ENCODE measurements around the gene MSL1.
A peak's percentile ranks its signal among the peaks of the same experiment; 100 is the strongest.
"Not testable (repeated sequence)": the region's sequence is repeated elsewhere in the genome, so short reads cannot be mapped to it uniquely, and the experiment has no call there.

The MSL1 gene

GRCh38 chr17:40122999-40123810 is 1.4 kb downstream of the MSL1 start:
- Histone ChIP-seq H3K9me3 (ENCODE audit: control insufficient read depth, insufficient read depth, low read length) (no peaks in the 10 kb centered on the region), H3K4me1 (ENCODE audit: insufficient read depth, low read length) (peaks cover 7% of the 10 kb centered on the region; the same call in 1 of the 2 replicates), H3K9ac (ENCODE audit: low read depth, low read length) (peak overlapping the region; percentile 96), H3K36me3 (ENCODE audit: insufficient read depth, low read length) (peaks cover 8% of the 10 kb centered on the region)

GRCh38 chr17:40123811-40124114 is 2.0 kb downstream of the MSL1 start:
- peaks cover 8% of the 10 kb centered on the region for H3K36me3 ChIP-seq (ENCODE audit: insufficient read depth, low read length)
- H3K4me1 ChIP-seq (ENCODE audit: insufficient read depth, low read length) = peaks cover 7% of the 10 kb centered on the region; the same call in 1 of the 2 replicates
- H3K9ac ChIP-seq (ENCODE audit: low read depth, low read length) = peak overlapping the region; percentile 96
- no peaks in the 10 kb centered on the region for H3K9me3 ChIP-seq (ENCODE audit: control insufficient read depth, insufficient read depth, low read length)

GRCh38 chr17:40124279-40125141 is 2.7 kb downstream of the MSL1 start:
- Histone ChIP-seq H3K9ac (ENCODE audit: low read depth, low read length) (peak overlapping the region; percentile 96; the same call in 1 of the 2 replicates), H3K4me1 (ENCODE audit: insufficient read depth, low read length) (peaks cover 7% of the 10 kb centered on the region; the same call in 1 of the 2 replicates), H3K9me3 (ENCODE audit: control insufficient read depth, insufficient read depth, low read length) (no peaks in the 10 kb centered on the region), H3K36me3 (ENCODE audit: insufficient read depth, low read length) (peaks cover 11% of the 10 kb centered on the region)

GRCh38 chr17:40129498-40129897 is 7.7 kb downstream of the MSL1 start:
- peaks cover 30% of the 10 kb centered on the region for H3K36me3 ChIP-seq (ENCODE audit: insufficient read depth, low read length)
- no peak overlapping the region for H3K9ac ChIP-seq (ENCODE audit: low read depth, low read length)
- 0 out of 2 replicates have a peak, but pooled peaks cover 3% of the 10 kb centered on the region for H3K4me1 ChIP-seq (ENCODE audit: insufficient read depth, low read length)
- no peaks in the 10 kb centered on the region for H3K9me3 ChIP-seq (ENCODE audit: control insufficient read depth, insufficient read depth, low read length)

- Histone ChIP-seq H3K9ac (ENCODE audit: low read depth, low read length) (no peak overlapping the region), H3K4me1 (ENCODE audit: insufficient read depth, low read length) (no peaks in the 10 kb centered on the region), H3K36me3 (ENCODE audit: insufficient read depth, low read length) (peaks cover 33% of the 10 kb centered on the region), H3K9me3 (ENCODE audit: control insufficient read depth, insufficient read depth, low read length) (no peaks in the 10 kb centered on the region)
Observed at GRCh38 chr17:40130352-40131042, 8.7 kb downstream of the MSL1 start.

- no peaks in the 10 kb centered on the region for H3K4me1 ChIP-seq (ENCODE audit: insufficient read depth, low read length)
- peaks cover 24% of the 10 kb centered on the region for H3K36me3 ChIP-seq (ENCODE audit: insufficient read depth, low read length)
- no peaks in the 10 kb centered on the region for H3K9me3 ChIP-seq (ENCODE audit: control insufficient read depth, insufficient read depth, low read length)
Observed at GRCh38 chr17:40134184-40134583, 12.4 kb downstream of the MSL1 start.

GRCh38 chr17:40135817-40136216 is 14.0 kb downstream of the MSL1 start:
- H3K36me3 ChIP-seq (ENCODE audit: insufficient read depth, low read length) = peaks cover 21% of the 10 kb centered on the region
- H3K9me3 ChIP-seq (ENCODE audit: control insufficient read depth, insufficient read depth, low read length) = no peaks in the 10 kb centered on the region
- H3K9ac ChIP-seq (ENCODE audit: low read depth, low read length) = no peak overlapping the region
- no peaks in the 10 kb centered on the region for H3K4me1 ChIP-seq (ENCODE audit: insufficient read depth, low read length)

More at GRCh38 chr17:40134184-40134583, 12.4 kb downstream of the MSL1 start:
- H3K9ac ChIP-seq (ENCODE audit: low read depth, low read length) = no peak overlapping the region

- no peaks in the 10 kb centered on the region for H3K9me3 ChIP-seq (ENCODE audit: control insufficient read depth, insufficient read depth, low read length)
- H3K36me3 ChIP-seq (ENCODE audit: insufficient read depth, low read length) = peaks cover 11% of the 10 kb centered on the region; the same call in 1 of the 2 replicates
- H3K4me1 ChIP-seq (ENCODE audit: insufficient read depth, low read length) = no peaks in the 10 kb centered on the region
- H3K9ac ChIP-seq (ENCODE audit: low read depth, low read length) = peak overlapping the region; percentile 64
Observed at GRCh38 chr17:40139566-40140058, 17.8 kb downstream of the MSL1 start.

- H3K4me1 ChIP-seq (ENCODE audit: insufficient read depth, low read length); H3K36me3 ChIP-seq (ENCODE audit: insufficient read depth, low read length); H3K9ac ChIP-seq (ENCODE audit: low read depth, low read length); H3K9me3 ChIP-seq (ENCODE audit: control insufficient read depth, insufficient read depth, low read length): not testable (repeated sequence)
Observed at GRCh38 chr17:40143166-40143565, 21.4 kb downstream of the MSL1 start.

- H3K36me3 ChIP-seq (ENCODE audit: insufficient read depth, low read length) = peaks cover 21% of the 10 kb centered on the region
Observed at GRCh38 chr17:40145476-40145875, 23.7 kb downstream of the MSL1 start.

GRCh38 chr17:40148527-40148926 is 26.8 kb downstream of the MSL1 start:
- Histone ChIP-seq H3K4me1 (ENCODE audit: insufficient read depth, low read length) (no peaks in the 10 kb centered on the region), H3K9me3 (ENCODE audit: control insufficient read depth, insufficient read depth, low read length) (no peaks in the 10 kb centered on the region), H3K9ac (ENCODE audit: low read depth, low read length) (no peak overlapping the region), H3K36me3 (ENCODE audit: insufficient read depth, low read length) (peaks cover 11% of the 10 kb centered on the region)

More at GRCh38 chr17:40145476-40145875, 23.7 kb downstream of the MSL1 start:
- Histone ChIP-seq H3K4me1 (ENCODE audit: insufficient read depth, low read length) (no peaks in the 10 kb centered on the region), H3K9ac (ENCODE audit: low read depth, low read length) (no peak overlapping the region), H3K9me3 (ENCODE audit: control insufficient read depth, insufficient read depth, low read length) (no peaks in the 10 kb centered on the region)

GRCh38 chr17:40150276-40150675 is 28.5 kb downstream of the MSL1 start:
- Histone ChIP-seq H3K9ac (ENCODE audit: low read depth, low read length) (no peak overlapping the region), H3K36me3 (ENCODE audit: insufficient read depth, low read length) (peaks cover 11% of the 10 kb centered on the region), H3K9me3 (ENCODE audit: control insufficient read depth, insufficient read depth, low read length) (no peaks in the 10 kb centered on the region), H3K4me1 (ENCODE audit: insufficient read depth, low read length) (no peaks in the 10 kb centered on the region)

- H3K9me3 ChIP-seq (ENCODE audit: control insufficient read depth, insufficient read depth, low read length) = no peaks in the 10 kb centered on the region
- no peaks in the 10 kb centered on the region for H3K4me1 ChIP-seq (ENCODE audit: insufficient read depth, low read length)
- H3K36me3 ChIP-seq (ENCODE audit: insufficient read depth, low read length) = peaks cover 11% of the 10 kb centered on the region
- H3K9ac ChIP-seq (ENCODE audit: low read depth, low read length) = no peak overlapping the region
Observed at GRCh38 chr17:40151414-40151963, 29.7 kb downstream of the MSL1 start.
